COLO829 (cell line): ENCODE measurements around the gene LEP.

Experiments used
- DNase-seq: peaks from one replicate; pipeline ENCODE4 v3.0.0; 2012; ENCODE audit warnings: low spot score

The LEP gene

GRCh38 chr7:128240696-128241386, at the start of gene LEP:
LEP (plus strand) TSS chr7:128241278; CDS start chr7:128252019, 10,741 bp downstream.
- no peak for DNase-seq

DNA sequence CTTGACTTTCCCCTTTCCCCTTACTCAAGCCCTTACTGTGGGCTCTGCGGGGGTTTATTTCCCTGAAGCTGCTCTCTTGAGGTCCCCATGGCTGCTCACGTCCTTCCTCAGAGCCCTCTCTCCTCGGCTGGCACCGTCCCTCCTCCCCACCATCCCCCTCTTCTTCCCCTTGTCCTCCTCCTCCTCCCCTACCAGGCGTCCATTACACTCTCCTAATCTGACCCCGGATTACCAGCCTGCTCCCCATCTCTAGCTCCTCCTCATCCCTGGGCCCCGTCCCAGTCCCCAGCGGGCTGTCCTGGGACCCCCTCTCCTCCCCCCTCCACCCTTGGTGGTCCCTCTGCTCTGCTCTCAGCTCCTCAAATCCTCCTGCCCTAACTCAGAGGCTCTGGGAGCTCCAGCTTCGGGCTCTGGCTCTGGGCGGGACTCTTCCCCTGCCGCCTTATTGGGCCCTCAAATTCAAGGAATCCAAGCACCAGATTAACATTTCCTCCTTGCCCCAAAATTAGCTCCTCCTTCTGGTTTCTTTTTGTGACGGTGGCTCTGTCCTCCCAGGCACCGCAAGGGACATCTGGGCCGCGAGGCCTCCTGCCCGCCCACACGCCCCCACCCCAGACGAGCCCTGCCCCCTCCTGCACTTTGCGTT, 48.5 kb upstream of the LEP start:
- no peak for DNase-seq

DNA sequence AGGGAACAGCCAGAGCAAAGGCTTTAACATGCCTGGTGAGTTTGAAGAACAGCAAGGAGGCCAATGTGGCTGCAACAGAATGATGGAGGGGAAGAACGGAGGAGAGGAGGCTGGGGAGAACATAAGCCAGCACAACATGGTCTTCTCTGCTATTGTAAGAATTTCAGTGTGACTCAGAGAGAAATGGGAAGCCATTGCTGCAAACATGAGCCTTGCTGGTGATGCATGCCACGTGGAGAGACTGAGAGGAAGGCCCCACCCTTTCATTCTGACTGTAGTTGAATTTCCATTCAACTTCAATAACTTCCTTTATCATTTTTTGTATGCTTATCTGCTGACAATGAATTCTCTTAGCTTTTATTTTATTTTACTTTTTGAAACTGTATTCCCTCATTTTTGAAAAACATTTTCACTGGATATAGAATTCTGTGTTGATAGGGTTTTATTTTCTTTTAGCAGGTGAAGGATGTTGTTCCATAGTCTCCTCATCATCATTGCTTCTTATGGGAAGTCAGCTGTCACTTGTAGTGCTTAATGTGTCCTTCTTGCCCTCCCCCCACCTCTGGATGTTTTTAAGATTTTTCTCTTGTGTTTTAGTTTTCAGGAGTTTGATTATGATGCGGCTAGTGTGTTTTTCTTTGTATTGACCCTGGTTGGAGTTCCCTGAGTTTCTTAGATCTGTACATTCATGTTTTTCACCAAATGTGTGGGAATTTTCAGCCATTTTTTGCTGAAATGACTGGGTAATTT, 46.4 kb upstream of the LEP start:
- no peak for DNase-seq

DNA sequence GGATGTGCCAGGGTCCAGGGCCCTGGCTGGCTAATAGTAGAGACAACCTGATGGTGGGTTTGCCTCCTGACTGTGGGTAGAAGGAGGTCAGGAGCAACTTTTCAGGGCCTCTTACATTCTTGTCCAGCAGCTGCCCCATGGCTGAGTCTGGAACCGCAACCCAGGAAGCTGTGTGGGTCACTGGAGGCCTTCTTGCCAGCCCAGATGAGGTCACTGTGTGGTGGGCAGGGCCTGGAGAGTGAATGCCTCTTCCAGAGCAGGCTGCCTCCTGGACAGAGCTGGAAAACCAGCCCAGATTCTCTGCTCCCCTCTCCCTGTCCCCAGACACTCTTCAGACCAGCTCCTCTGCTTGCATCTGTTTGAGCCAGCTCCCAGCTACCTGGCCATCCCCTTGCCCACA, 43.5 kb upstream of the LEP start:
- no peak for DNase-seq

- no peak for DNase-seq
Measured at GRCh38 chr7:128197989-128198580, 43.0 kb upstream of the LEP start.

DNA sequence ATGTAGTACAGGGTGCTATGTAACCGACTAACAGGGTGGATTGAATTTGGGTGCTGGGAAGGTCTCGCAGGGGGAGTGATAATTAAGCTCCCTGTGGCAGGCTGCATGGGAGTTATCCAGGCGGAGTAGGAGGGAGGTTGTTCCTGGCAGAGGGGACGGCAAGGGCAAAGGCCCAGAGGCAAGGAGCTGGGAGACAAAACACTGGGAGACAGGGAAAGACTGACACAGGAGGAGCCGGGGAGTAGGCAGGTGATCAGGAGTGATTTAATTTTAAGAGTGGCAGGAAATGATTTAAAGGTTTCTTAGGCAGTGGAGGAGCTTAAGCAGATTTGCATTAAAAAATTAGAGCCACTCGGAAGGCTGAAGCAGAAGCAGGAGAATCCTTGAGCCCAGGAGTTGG, 40.7 kb upstream of the LEP start:
- DNase-seq, result no peak

GRCh38 chr7:128201067-128201689, 39.9 kb upstream of the LEP start:
- no peak for DNase-seq

DNA sequence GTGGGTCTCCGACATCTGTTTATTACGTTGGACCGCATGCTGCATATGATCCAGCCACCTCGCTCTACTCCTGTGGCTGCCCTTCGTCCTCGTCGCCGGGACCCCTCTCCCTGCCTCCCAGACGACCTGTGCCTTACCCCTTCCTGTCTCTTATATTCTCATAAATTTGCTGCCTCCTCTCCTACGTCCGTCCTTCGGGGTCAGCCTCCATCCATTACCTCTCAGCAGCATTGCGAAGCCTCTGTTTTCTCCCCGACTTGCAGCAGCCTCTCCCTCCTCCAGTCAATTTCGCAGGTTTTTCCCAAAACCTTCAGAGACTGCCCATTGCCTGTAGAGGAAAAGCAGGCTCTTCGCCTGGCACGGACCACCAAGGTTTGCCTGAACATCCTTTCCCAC, 39.4 kb upstream of the LEP start:
- no peak for DNase-seq

GRCh38 chr7:128202287-128202957, 38.7 kb upstream of the LEP start:
- no peak for DNase-seq

DNA sequence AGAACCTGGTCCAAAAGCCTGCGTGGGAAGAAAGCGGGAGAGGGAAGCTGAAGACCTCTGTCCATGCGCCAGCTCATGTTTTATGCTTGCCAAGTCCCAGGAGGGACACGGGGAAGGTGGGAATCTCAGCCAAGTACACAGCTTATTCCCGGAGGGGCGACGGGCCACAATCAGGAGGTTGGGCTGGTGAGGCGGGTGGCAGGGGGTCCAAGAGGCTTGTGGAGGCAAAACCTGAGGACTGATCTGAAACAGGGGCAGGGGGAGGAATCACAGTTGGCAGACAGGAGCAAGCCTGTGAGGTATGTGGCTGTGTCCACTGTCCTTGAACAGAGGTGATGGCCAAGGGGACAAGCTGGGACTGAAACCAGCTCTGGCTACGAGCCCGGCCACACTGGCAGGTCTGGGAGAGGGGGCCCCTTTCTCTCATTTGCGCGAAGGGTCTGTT, 38.0 kb upstream of the LEP start:
- DNase-seq, result no peak

- no peak for DNase-seq
Measured at GRCh38 chr7:128203710-128204214, 37.3 kb upstream of the LEP start.

- no peak for DNase-seq
Measured at GRCh38 chr7:128204455-128204854, 36.6 kb upstream of the LEP start.

DNA sequence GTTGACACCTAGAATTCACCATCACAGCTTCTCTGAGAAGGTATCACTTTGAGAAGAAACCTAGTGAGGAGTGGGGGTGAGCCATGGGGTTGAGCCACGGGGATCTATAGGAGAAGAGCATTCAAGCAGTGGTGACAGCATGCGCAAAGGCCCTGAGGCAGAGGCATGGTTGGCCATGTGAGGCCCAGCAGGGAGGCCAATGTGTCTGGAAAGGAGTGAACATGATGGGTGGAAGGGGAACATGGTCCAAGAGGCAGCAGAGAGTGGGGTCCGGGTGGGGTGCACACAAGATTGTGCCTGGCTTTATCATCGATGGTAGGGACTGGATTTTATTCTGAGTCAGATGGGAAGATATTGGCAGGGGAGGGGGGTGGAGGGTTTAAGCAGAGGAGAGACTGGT, 36.0 kb upstream of the LEP start:
- no peak for DNase-seq

GRCh38 chr7:128206017-128206746, 34.9 kb upstream of the LEP start:
- no peak for DNase-seq

- DNase-seq, result no peak
Measured at GRCh38 chr7:128206747-128207500, 34.2 kb upstream of the LEP start.

GRCh38 chr7:128207609-128208008, 33.5 kb upstream of the LEP start:
- DNase-seq, result no peak

- DNase-seq, result peak; percentile 98
Measured at GRCh38 chr7:128209229-128210035, 31.6 kb upstream of the LEP start.

GRCh38 chr7:128210036-128210347, 31.1 kb upstream of the LEP start:
- no peak for DNase-seq
